ENCODE results near the gene MYH11.
"Not testable (repeated sequence)": the region's sequence is repeated elsewhere in the genome, so short reads cannot be mapped to it uniquely, and the experiment has no call there.

Gene MYH11

GRCh38 chr16:15703029-15703736 is 153.6 kb downstream of the MYH11 start:
- DNase-seq, result no peak

DNA sequence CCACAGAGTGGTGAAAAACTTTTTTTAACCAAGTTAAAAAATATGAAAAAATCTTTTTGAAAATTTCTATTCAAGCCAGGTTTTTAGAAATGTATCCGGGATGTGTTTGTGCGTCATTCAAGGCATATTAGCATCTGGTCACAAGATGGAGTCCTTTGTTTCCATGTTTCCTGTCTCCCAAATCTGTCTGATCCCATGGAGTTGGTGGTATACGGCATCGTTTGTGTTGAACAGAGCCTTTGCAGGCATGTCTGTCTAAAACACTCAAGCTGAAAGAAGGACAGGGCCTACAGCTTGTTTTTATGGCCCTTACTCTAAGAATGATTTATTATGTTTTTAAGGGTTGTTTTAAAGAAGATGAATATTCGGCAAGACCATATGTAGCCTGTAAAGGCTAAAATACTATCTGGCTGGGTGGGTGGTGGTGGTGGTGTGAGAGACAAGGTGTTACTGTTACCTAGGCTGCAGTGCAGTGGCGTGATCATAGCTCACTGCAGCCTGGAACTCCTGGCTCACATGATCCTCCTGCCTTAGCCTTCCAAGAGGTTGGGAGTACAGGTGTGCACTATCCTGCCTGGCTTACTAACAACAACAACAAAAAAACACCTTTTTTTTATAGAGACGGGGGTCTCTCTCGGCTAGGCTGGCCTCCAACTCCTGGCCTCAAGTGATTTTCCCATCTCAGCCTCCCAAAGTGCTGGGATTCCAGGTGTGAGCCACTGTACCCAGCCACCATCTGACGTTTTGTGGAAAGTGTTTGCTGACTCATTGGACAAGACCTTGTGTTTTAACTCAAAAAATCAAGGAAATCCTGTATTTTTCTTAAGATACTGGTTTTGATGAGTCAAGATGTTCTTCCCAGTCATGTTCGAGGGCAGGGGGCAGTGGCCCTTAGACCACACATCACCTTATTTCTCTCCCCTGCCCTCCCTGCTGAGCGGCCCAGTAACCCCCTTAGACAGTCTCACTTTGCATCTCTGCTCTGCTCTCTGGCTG is 154.6 kb downstream of the MYH11 start:
- no peak for DNase-seq

GRCh38 chr16:15701367-15701766 is 155.5 kb downstream of the MYH11 start:
- DNase-seq, result no peak

GRCh38 chr16:15699819-15700218 is 157.0 kb downstream of the MYH11 start:
- no peak for DNase-seq

DNA sequence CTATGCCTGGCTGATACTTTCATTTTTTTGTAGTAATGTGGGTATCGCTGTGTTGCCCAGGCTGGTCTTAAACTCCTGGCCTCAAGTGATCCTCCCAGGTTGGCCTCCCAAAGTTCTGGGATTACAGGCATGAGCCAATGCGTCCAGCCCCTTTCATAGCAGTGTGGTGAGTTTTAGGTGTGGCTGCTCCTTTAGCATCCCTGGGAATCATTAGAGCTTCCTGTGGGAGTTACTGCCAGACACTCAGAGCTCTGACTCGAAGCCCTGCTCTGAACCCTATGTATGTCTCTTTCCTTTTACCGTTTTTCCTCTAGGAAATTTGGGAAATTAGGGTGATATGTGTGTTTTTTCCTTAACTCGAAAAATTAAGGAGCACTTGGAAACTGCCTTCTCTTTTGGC is 162.3 kb downstream of the MYH11 start:
- DNase-seq, result no peak

DNA sequence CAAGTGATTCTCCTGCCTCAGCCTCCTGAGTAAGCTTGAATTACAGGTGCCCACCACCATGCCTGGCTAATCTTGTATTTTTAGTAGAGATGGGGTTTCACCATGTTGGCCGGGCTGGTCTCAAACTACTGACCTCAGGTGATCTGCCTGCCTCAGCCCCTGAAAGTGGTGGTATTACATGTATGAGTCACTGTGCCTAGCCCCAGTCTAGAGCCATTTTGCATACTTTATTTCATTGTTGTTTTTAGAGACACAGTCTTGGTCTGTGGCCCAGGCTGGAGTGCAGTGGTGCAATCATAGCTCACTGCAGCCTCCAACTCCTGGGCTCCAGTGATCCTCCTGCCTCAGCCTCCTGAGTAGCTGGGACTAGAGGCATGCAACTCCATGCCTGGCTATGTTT is 164.3 kb downstream of the MYH11 start:
- DNase-seq, result not testable (repeated sequence)

DNA sequence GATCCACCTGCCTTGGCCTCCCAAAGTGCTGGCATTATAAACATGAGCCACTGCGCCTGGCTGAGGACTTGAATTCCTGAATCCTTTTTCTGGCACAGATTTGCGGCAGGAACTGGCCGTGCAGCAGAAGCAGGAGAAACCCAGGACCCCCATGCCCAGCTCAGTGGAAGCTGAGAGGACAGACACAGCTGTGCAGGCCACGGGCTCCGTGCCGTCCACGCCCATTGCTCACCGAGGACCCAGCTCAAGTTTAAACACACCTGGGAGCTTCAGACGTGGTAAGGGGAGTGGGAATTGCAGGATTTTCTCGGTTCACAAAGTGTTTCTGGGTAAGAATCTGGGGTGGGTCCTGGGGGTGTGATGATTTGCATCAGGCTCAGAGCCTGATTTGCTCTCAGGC is 165.8 kb downstream of the MYH11 start:
- no peak for DNase-seq

GRCh38 chr16:15690296-15690695 is 166.5 kb downstream of the MYH11 start:
- DNase-seq, result no peak

GRCh38 chr16:15689290-15689689 is 167.5 kb downstream of the MYH11 start:
- DNase-seq, result no peak

GRCh38 chr16:15686287-15686686 is 170.5 kb downstream of the MYH11 start:
- no peak for DNase-seq

DNA sequence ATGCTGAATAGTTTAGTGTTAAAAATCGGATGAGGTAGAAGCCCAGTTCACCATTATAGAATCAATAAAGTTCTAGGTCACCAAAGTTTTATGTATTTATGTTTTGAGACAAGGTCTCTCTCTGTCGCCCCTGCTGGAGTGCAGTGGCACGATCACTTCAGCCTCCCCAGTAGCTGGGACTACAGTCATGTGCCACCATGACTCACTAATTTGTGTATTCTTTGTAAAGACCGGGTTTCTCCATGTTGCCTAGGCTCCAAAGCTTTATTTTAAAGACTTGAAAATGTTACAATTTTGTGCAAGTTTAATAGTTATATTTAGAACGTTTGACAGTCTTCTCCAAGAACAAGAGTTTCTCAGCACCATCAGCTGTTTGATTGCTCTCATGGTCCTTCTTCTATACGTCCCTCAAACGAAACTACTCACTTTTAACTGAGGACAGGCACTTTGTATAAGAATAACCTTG is 174.7 kb downstream of the MYH11 start:
- DNase-seq, result peak; percentile 10 to 12

DNA sequence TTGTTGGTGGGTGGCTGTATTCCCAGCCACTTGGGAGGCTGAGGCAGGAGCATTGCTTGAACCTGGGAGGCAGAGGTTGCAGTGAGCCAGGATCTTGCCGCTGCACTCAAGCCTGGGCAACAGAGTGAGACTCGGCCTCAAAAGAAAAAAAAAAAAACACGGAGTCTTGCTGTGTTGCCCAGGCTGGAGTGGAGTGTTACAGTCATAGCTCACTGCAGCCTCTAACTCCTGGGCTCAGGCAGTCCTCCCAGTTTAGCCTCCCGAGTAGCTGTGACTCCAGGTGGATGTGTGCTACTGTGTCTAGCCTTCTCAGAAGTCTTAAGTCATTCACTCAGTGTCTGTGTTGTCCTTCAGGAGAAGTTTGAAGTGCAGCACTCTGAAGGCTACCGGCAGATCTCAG is 179.4 kb downstream of the MYH11 start:
- DNase-seq, result no peak

DNA sequence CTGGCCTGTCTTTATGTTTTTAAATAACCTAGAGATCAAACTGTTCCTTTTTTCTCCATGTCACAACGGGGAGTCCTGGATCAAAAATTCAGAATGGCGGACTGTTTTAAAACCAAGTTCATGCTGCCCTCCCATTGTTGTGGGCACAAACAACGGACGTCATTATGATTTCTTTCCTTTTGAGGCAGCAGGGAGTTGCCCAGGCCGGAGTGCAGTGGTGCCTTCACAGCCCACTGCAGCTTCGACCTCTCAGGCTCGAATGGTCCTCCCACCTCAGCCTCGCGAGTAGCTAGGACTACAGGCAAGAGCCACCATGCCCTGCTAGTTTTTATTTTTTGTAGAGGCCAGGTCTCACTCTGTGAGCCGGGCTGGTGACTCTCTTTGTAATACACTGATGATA is 180.3 kb downstream of the MYH11 start:
- no peak for DNase-seq

DNA sequence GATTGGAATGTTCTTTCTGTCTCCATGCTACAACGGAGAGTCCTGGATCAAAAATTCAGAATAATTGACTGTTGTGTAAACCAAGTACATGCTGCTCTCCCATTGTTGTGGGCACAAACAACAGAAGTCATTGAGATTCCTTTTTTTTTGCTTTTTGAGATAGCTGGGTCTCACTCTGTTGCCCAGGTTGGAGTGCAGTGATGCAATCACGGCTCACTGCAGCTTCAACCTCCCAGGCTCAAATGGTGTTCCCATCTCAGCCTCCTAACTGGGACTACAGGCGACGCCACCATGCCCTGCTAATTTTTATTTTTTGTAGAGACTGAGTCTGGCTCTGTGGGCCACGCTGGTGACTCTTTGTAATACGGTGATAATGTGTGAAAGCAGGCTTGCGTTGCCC is 182.3 kb downstream of the MYH11 start:
- no peak for DNase-seq

DNA sequence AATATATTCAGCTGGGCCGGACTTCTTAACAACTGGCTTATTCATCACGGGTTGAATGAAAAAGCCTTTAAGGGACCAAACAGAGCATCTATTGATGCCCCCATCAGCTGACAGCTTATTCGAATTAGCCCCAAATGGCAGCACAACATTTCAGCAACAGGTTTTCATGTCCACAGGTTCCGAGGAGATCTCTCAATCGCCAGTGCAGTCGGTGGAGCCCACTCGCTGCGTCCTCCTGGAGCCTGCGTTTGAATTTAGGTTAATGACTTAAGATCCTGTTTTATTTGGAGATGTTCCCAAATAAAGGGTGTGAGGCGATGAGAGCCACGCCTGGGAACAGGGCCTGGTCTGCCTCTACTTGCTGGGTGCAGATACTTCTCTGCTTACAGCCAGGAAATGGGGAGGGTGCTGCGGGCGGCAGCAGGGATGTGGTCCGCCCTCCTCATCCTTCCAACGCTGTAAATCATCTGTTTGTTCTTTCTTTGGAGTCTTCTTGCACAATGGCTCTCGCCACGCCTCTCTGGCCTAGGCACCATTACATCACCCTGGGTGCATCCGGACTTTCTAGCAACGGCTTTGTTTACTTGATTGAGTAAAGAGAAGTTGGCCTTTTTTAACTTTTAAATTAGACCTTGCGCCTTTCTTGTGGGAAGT is 184.2 kb downstream of the MYH11 start:
- peak; percentile 80 to 93 for DNase-seq

DNA sequence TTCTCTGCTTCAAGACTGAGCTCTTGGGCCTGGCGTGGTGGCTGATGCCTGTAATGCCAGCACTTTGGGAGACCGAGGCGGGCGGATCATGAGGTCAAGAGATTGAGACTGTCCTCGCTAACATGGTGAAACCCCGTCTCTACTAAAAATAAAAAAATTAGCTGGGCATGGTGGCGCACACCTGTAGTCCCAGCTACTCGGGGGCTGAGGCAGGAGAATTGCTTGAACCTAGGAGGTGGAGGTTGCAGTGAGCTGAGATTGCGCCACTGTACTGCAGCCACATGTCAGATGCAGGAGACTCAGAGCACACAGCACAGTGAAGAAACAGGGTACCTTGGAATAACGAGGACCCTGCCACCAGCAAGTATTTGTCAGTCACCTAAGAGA is 184.7 kb downstream of the MYH11 start:
- DNase-seq, result not testable (repeated sequence)

- no peak for DNase-seq
These were observed 185.2 kb downstream of the MYH11 start for GRCh38 chr16:15671530-15672117.

DNA sequence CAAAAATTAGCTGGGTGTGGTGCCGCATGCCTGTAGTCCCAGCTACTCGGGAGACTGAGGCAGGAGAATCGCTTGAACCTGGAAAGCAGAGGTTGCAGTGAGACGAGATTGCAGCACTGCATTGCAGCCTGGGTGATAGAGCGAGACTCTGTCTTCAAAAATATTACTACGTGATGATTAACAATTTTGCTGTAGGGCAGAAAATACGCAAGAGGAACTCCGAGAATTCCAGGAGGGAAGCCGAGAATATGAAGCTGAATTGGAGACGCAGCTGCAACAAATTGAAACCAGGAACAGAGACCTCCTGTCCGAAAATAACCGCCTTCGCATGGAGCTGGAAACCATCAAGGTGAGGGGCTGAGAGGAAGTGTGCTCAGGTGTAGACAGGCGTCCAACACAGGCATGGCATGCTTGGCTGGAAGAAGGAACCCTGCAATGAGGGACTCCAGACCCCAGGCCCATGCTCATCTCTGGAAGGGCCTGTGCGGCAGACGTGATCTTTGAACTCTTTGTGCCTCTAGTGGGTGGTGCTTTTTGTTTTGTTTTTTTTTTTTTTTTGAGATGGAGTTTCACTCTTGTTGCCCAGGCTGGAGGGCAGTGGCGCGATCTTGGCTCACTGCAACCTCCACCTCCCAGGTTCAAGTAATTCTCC is 189.6 kb downstream of the MYH11 start:
- DNase-seq, result no peak

DNA sequence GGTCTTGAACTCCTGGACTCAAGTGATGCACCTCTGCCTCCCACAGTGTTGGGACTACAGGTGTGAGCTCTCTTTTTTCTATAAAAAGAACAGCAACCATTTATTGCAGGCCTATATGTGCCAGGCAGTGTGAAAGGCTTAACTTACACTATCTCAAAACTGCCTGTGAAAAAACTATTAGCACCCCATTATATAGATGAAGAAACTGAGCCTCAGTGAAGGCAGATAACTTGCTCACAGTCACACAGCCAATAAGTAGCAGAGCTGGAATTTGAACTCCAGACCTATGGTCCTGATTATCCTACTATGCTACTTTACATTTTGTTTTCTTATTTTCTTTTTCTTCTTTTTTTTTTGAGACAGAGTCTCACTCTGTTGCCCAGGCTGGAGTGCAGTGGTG is 191.7 kb downstream of the MYH11 start:
- no peak for DNase-seq

GRCh38 chr16:15660203-15660601 is 196.6 kb downstream of the MYH11 start:
- DNase-seq, result no peak

GRCh38 chr16:15658556-15658955 is 198.3 kb downstream of the MYH11 start:
- DNase-seq, result no peak

- no peak for DNase-seq
These were observed 198.7 kb downstream of the MYH11 start for GRCh38 chr16:15658149-15658548.

- not testable (repeated sequence) for DNase-seq
These were observed 201.3 kb downstream of the MYH11 start for GRCh38 chr16:15655561-15655960.
